Caco-2 (cell line): Measurements from ENCODE around the gene MLH3. TPM values are rescaled to one million over a fixed set of nuclear protein-coding genes. Genes with fewer than 3 reads are reported as not detected.

Experiments used
- BruUV-seq: library from RNA; stranded (reverse); fragments of 400-500 nt; replicated peaks from 2 replicates; lab custom pipeline; 2021; lab: Mats Ljungman, UMichigan
- CTCF ChIA-PET: fragments of 300-600 bp; sonication (Branson Sonifier 250); formaldehyde crosslinking; loops from one replicate; lab custom pipeline; 2022; ENCODE audit warnings: antibody characterized with exemption; lab: Charles Lee
- POLR2A ChIA-PET: fragments of 300-600 bp; sonication (Branson Sonifier 250); formaldehyde crosslinking; loops from one replicate; lab custom pipeline; 2022; ENCODE audit warnings: antibody characterized with exemption; lab: Charles Lee
- DNase-seq, 2 experiments: peaks; one replicate each; pipeline versions ENCODE4 v3.0.0 to v3.0.0-alpha.2; 2020 to 2022
- H3K27me3 ChIP-seq: replicated peaks from 2 replicates; pipeline ENCODE4 v1.6.0; 2011; ENCODE audit warnings: low read length; ENCODE audit not compliant: control insufficient read depth, insufficient read depth
- H3K36me3 ChIP-seq: 2 replicates; pipeline ENCODE4 v1.5.1; 2011; ENCODE audit warnings: low read length; ENCODE audit not compliant: control insufficient read depth, insufficient read depth
- H3K4me1 ChIP-seq: fragments of 250-450 bp; sonication (Bioruptor Pico); 2 replicates; pipeline ENCODE4 v1.5.1; 2020; ENCODE audit warnings: mild to moderate bottlenecking
- H3K4me3 ChIP-seq: 2 replicates; pipeline ENCODE4 v1.5.1; 2011; ENCODE audit warnings: low read depth, mild to moderate bottlenecking, control low read depth, low read length
- H3K9me3 ChIP-seq: fragments of 250-450 bp; sonication (Bioruptor Pico); 2 replicates; pipeline ENCODE4 v1.5.1; 2020; ENCODE audit warnings: mild to moderate bottlenecking, moderate library complexity
- H3K27ac Mint-ChIP-seq: one replicate; pipeline ENCODE4 v1.8.0; 2022; ENCODE audit warnings: mixed read lengths; ENCODE audit not compliant: unreplicated experiment
- H3K27me3 Mint-ChIP-seq: one replicate; pipeline ENCODE4 v1.8.0; 2022; ENCODE audit warnings: mixed read lengths; ENCODE audit not compliant: insufficient read depth, unreplicated experiment
- H3K36me3 Mint-ChIP-seq: one replicate; pipeline ENCODE4 v1.8.0; 2022; ENCODE audit warnings: mild to moderate bottlenecking, mixed read lengths; ENCODE audit not compliant: insufficient read depth, unreplicated experiment
- H3K4me1 Mint-ChIP-seq: one replicate; pipeline ENCODE4 v1.8.0; 2022; ENCODE audit warnings: low read depth, mixed read lengths; ENCODE audit not compliant: unreplicated experiment
- H3K4me3 Mint-ChIP-seq: one replicate; pipeline ENCODE4 v1.8.0; 2022; ENCODE audit warnings: mild to moderate bottlenecking, moderate library complexity, mixed read lengths; ENCODE audit not compliant: unreplicated experiment
- H3K9me3 Mint-ChIP-seq: one replicate; pipeline ENCODE4 v1.8.0; 2022; ENCODE audit warnings: mixed read lengths; ENCODE audit not compliant: unreplicated experiment
- intact Hi-C: fragments of 100-400 bp; cut with micrococcal nuclease; formaldehyde crosslinking; loops from one replicate; pipeline ENCODE4 v1.10.0; 2022; ENCODE audit not compliant: unreplicated experiment
- total RNA-seq: library from RNA; stranded (reverse); gene quantifications from 2 replicates; pipeline ENCODE4 v1.2.3, GENCODE V29; 2022
- TF ChIP-seq, protein P1 (sequence below), 2 experiments: fragments of 200-600 bp in 1 of 2; IDR thresholded peaks; 1 replicate in 1 of 2; 2 replicates in 1 of 2; pipeline versions ENCODE4 v1.5.1 to v1.8.0; 2011 to 2022; ENCODE audit warnings: antibody characterized with exemption in 1 of 2, control low read depth in 1 of 2, inconsistent platforms in 1 of 2, low read depth in 1 of 2, low read length in 1 of 2, mild to moderate bottlenecking in 1 of 2, moderate library complexity in 1 of 2; ENCODE audit not compliant: insufficient read depth in 1 of 2, severe bottlenecking in 1 of 2, unreplicated experiment in 1 of 2

Gene MLH3
- total RNA-seq, 1 experiment from 2014 or later: 24.5 TPM

DNA sequence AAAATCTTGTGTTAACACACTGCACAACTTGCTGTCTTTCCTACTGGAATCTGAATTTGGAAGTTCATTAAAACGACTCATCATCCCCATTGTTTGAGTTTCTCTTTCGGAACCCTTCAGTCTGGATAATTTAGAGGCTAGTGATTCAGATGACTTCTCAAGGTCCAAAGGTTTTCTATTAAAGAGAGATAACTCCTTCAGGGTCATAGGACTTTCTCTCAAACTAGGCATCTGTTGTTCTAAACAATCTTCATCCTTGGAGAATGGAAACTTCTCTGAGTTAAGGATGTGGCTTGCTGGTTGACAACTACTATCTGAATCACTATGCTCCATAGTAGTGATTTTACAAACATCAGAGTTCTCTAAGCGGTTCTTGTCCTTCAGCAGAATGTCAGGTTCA is 4.4 kb downstream of the MLH3 start:
- no peaks in the 10 kb centered on the region for H3K27me3 Mint-ChIP-seq
- no peak overlapping the region for H3K4me3 Mint-ChIP-seq
- Histone ChIP-seq H3K4me1 (peaks cover 19% of the 10 kb centered on the region), H3K27me3 (no peaks in the 10 kb centered on the region), H3K9me3 (no peaks in the 10 kb centered on the region), H3K4me3 (no peak overlapping the region), H3K36me3 (no peaks in the 10 kb centered on the region)
- peaks cover 11% of the 10 kb centered on the region for H3K4me1 Mint-ChIP-seq
- ChIA-PET POLR2A (no interaction called here), CTCF (no interaction called here)
- no TSS peak for BruUV-seq
- no peak for DNase-seq
- intact Hi-C loops: no loop called here
- H3K9me3 Mint-ChIP-seq: no peaks in the 10 kb centered on the region
- H3K36me3 Mint-ChIP-seq: peaks cover 28% of the 10 kb centered on the region
- no peak overlapping the region for H3K27ac Mint-ChIP-seq
- TF ChIP-seq, protein P1, sequence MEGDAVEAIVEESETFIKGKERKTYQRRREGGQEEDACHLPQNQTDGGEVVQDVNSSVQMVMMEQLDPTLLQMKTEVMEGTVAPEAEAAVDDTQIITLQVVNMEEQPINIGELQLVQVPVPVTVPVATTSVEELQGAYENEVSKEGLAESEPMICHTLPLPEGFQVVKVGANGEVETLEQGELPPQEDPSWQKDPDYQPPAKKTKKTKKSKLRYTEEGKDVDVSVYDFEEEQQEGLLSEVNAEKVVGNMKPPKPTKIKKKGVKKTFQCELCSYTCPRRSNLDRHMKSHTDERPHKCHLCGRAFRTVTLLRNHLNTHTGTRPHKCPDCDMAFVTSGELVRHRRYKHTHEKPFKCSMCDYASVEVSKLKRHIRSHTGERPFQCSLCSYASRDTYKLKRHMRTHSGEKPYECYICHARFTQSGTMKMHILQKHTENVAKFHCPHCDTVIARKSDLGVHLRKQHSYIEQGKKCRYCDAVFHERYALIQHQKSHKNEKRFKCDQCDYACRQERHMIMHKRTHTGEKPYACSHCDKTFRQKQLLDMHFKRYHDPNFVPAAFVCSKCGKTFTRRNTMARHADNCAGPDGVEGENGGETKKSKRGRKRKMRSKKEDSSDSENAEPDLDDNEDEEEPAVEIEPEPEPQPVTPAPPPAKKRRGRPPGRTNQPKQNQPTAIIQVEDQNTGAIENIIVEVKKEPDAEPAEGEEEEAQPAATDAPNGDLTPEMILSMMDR (IDR thresholded peaks at IDR 0.05; ENCODE audit: insufficient read depth in 1 of 2, low read depth in 1 of 2, low read length in 1 of 2, severe bottlenecking in 1 of 2, unreplicated experiment in 1 of 2): no peak

DNA sequence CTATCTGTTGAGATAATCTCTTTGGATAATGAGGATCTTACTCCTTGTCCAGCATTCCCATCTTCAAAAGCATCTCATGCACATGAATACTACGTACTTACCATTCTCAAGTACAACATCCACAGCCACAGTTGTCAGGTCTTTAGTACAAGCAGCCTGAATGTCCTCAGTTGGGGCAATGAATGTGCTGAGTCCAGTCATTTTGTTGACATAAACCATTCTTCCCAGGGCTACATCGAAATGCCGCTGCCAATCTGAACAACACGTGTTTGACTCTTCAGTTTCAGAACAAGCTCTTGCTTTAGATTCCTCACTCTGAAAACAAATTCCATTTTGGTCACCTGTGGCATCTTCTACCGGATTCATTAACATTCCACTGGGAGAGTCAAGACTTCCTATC is 5.0 kb downstream of the MLH3 start:
- H3K4me3 Mint-ChIP-seq: no peak overlapping the region
- H3K9me3 Mint-ChIP-seq: no peaks in the 10 kb centered on the region
- Histone ChIP-seq H3K4me1 (peaks cover 25% of the 10 kb centered on the region), H3K27me3 (no peaks in the 10 kb centered on the region), H3K9me3 (no peaks in the 10 kb centered on the region), H3K4me3 (no peak overlapping the region), H3K36me3 (no peaks in the 10 kb centered on the region)
- ChIA-PET POLR2A (no interaction called here), CTCF (no interaction called here)
- H3K4me1 Mint-ChIP-seq: peaks cover 12% of the 10 kb centered on the region
- no TSS peak for BruUV-seq
- no peak overlapping the region for H3K27ac Mint-ChIP-seq
- no peaks in the 10 kb centered on the region for H3K27me3 Mint-ChIP-seq
- peaks cover 24% of the 10 kb centered on the region for H3K36me3 Mint-ChIP-seq
- intact Hi-C loops: no loop called here
- TF ChIP-seq, protein P1 (IDR thresholded peaks at IDR 0.05; ENCODE audit: insufficient read depth in 1 of 2, low read depth in 1 of 2, low read length in 1 of 2, severe bottlenecking in 1 of 2, unreplicated experiment in 1 of 2): no peak
- no peak for DNase-seq

DNA sequence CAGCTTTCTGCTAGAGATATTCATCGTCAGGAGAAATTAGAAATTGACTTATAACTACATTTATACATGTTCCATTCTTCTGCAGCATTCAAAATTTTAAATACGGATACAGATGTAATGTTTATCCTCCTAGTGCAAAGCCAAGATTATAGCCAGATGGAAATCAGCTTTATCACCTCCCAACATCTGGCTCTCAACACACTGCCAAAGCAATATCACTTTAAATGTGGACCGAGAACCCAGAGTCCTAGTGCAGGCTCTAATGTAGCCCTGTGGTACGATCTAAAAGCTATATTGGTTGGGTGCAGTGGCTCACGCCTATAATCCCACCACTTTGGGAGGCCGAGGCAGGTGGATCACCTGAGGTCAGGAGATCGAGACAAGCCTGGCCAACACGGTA is 6.5 kb downstream of the MLH3 start:
- Mint-ChIP-seq H3K27me3 (no peaks in the 10 kb centered on the region), H3K4me1 (peaks cover 13% of the 10 kb centered on the region), H3K4me3 (no peak overlapping the region), H3K9me3 (no peaks in the 10 kb centered on the region), H3K27ac (no peak overlapping the region), H3K36me3 (peaks cover 21% of the 10 kb centered on the region)
- intact Hi-C loops: no loop called here
- CTCF ChIA-PET: no interaction called here
- no peak for DNase-seq
- POLR2A ChIA-PET: no interaction called here
- H3K4me1 ChIP-seq: peaks cover 28% of the 10 kb centered on the region
- TF ChIP-seq, protein P1 (IDR thresholded peaks at IDR 0.05; ENCODE audit: insufficient read depth in 1 of 2, low read depth in 1 of 2, low read length in 1 of 2, severe bottlenecking in 1 of 2, unreplicated experiment in 1 of 2): no peak
- no TSS peak for BruUV-seq
- H3K9me3 ChIP-seq: no peaks in the 10 kb centered on the region
- H3K36me3 ChIP-seq: no peaks in the 10 kb centered on the region
- H3K27me3 ChIP-seq: no peaks in the 10 kb centered on the region
- no peak overlapping the region for H3K4me3 ChIP-seq
